K562 (cell line): Measurements from ENCODE around the gene SLFNL1. TPM values are rescaled to one million over a fixed set of nuclear protein-coding genes. Genes with fewer than 3 reads are reported as not detected.
A peak's percentile ranks its signal among the peaks of the same experiment; 100 is the strongest.

Source experiments
- BRD4 ChIP-seq: fragments of 200-600 bp; sonication (generic); IDR thresholded peaks from 2 replicates; pipeline ENCODE4 v1.6.1; 2017; ENCODE audit warnings: inconsistent platforms
- CBX2 ChIP-seq: fragments of 200-600 bp; sonication (generic); IDR thresholded peaks from one replicate; pipeline ENCODE4 v1.6.1; 2012; ENCODE audit warnings: mild to moderate bottlenecking, low read length, inconsistent platforms; ENCODE audit not compliant: insufficient read depth, poor library complexity, severe bottlenecking
- CHAMP1 ChIP-seq: fragments of 450-650 bp; IDR thresholded peaks from 2 replicates; pipeline ENCODE4 v1.6.1; 2016; ENCODE audit warnings: mild to moderate bottlenecking
- CHD1 ChIP-seq: fragments of 200-600 bp; sonication (generic); IDR thresholded peaks from one replicate; pipeline ENCODE4 v1.6.1; 2012; ENCODE audit warnings: mild to moderate bottlenecking, moderate library complexity, low read length, inconsistent platforms
- E2F8 ChIP-seq: fragments of 450-650 bp; IDR thresholded peaks from 2 replicates; pipeline ENCODE4 v1.7.1; 2018; ENCODE audit warnings: mild to moderate bottlenecking, low read depth; ENCODE audit not compliant: partially characterized antibody
- FIP1L1 ChIP-seq: fragments of 200-400 bp; formaldehyde crosslinking; IDR thresholded peaks from 2 replicates; pipeline ENCODE4 v1.6.1; 2018; ENCODE audit warnings: mild to moderate bottlenecking, low read depth, low read length; ENCODE audit not compliant: poor library complexity, severe bottlenecking
- HEY1 ChIP-seq: fragments of 250-450 bp; sonication (Bioruptor Pico); IDR thresholded peaks from 2 replicates; pipeline ENCODE4 v1.5.0; 2020; ENCODE audit warnings: mild to moderate bottlenecking, moderate library complexity, borderline replicate concordance
- HNRNPH1 ChIP-seq: fragments of 200-400 bp; formaldehyde crosslinking; optimal IDR thresholded peaks from 2 replicates; pipeline ENCODE3; 2017; ENCODE audit warnings: low read depth, mild to moderate bottlenecking, low read length, moderate library complexity
- KLF1 ChIP-seq: fragments of 450-650 bp; IDR thresholded peaks from 2 replicates; pipeline ENCODE4 v1.6.1; 2016; ENCODE audit warnings: missing genetic modification characterization, missing compliant biosample characterization
- NR2C1 ChIP-seq, 2 experiments: fragments of 450-650 bp; IDR thresholded peaks; 2 replicates each; pipeline ENCODE4 v1.6.1; 2017; ENCODE audit warnings: mild to moderate bottlenecking in 2 of 2, antibody characterized with exemption in 1 of 2, inconsistent platforms in 1 of 2, missing compliant biosample characterization in 1 of 2, missing genetic modification characterization in 1 of 2
- PPARD ChIP-seq: fragments of 250-450 bp; sonication (Bioruptor Pico); IDR thresholded peaks from 2 replicates; pipeline ENCODE4 v1.8.0; 2022; ENCODE audit warnings: inconsistent platforms, mild to moderate bottlenecking, moderate library complexity
- RFX1 ChIP-seq: fragments of 450-650 bp; IDR thresholded peaks from 2 replicates; pipeline ENCODE4 v1.6.1; 2016; ENCODE audit warnings: mild to moderate bottlenecking, moderate library complexity
- SMAD2 ChIP-seq: fragments of 150-350 bp; IDR thresholded peaks from 2 replicates; pipeline ENCODE4 v1.6.1; 2014; ENCODE audit warnings: low read depth, mild to moderate bottlenecking, low read length
- SMARCB1 ChIP-seq: IDR thresholded peaks from 2 replicates; pipeline ENCODE4 v1.6.1; 2011; ENCODE audit warnings: improper control_type of control experiment, low read depth; ENCODE audit not compliant: insufficient read length
- TAF9B ChIP-seq: fragments of 450-650 bp; IDR thresholded peaks from 2 replicates; pipeline ENCODE4 v1.6.1; 2018; ENCODE audit warnings: mild to moderate bottlenecking; ENCODE audit not compliant: partially characterized antibody
- ZBTB17 ChIP-seq: fragments of 450-650 bp; formaldehyde crosslinking; IDR thresholded peaks from 2 replicates; pipeline ENCODE4 v1.4.0; 2020; ENCODE audit warnings: mild to moderate bottlenecking
- ZBTB26 ChIP-seq: fragments of 450-650 bp; formaldehyde crosslinking; IDR thresholded peaks from 2 replicates; pipeline ENCODE4 v1.4.0; 2022; ENCODE audit warnings: missing genetic modification characterization
- ZBTB33 ChIP-seq: sonication (generic); formaldehyde crosslinking; IDR thresholded peaks from 2 replicates; pipeline ENCODE4 v1.8.1; 2023; ENCODE audit warnings: mild to moderate bottlenecking, missing genetic modification reagents
- ZC3H11A ChIP-seq: IDR thresholded peaks from 2 replicates; pipeline ENCODE4 v1.6.1; 2012; ENCODE audit warnings: low read depth, low read length, improper control_type of control experiment
- ZNF24 ChIP-seq: fragments of 450-650 bp; IDR thresholded peaks from 2 replicates; pipeline ENCODE4 v1.6.1; 2016
- ZNF507 ChIP-seq: conservative IDR thresholded peaks from 2 replicates; pipeline ENCODE4 v1.6.1; 2017; ENCODE audit warnings: missing genetic modification characterization, missing compliant biosample characterization
- polyA plus RNA-seq, 8 experiments: library from polyadenylated mRNA; depleted of rRNA in 4 of 8; stranded (reverse) in 5 of 8; unstranded in 3 of 8; fragments of >200 nt; fragmentation: Nextera tagmentation in 2 of 8; fragmentation: Illumina TruSeq in 1 of 8; extraction: Ambion mirVana in 2 of 8; extraction: Trizol in 1 of 8; gene quantifications; 2 replicates each; pipeline versions ENCODE4 v1.2.1 to v1.2.3, GENCODE V29; 2011 to 2014; ENCODE audit warnings: inconsistent platforms in 1 of 8, missing spikeins in 1 of 8
- total RNA-seq, 7 experiments: library from RNA; depleted of rRNA in 6 of 7; stranded (reverse); fragments of >200 nt in 6 of 7; fragmentation: Illumina TruSeq in 2 of 7; extraction: Trizol in 2 of 7; gene quantifications; 2 replicates each; pipeline versions ENCODE4 v1.2.1 to v1.2.3, GENCODE V29; 2011 to 2021; ENCODE audit warnings: low replicate concordance in 1 of 7

Gene SLFNL1
- total and polyA plus RNA-seq, 9 of the 15 experiments (the other 6 are each of a cell fraction or from before 2014, with no cell fraction given) = 0.05 to 0.14 (median 0.06) TPM; not detected in 5

GRCh38 chr1:41003640-41004220 is 17.8 kb downstream of the SLFNL1 start (continued):
- TF ChIP-seq FIP1L1 = no peak
- no peak for TF ChIP-seq RFX1
- TF ChIP-seq TAF9B = peak; percentile 100
- peak; percentile 83 for TF ChIP-seq E2F8
- TF ChIP-seq KLF1 (tag) = no peak
- TF ChIP-seq CBX2 = no peak
- TF ChIP-seq CHD1 = no peak
- peak; percentile 37 for TF ChIP-seq SMARCB1
- TF ChIP-seq HEY1 = peak; percentile 43; the same call in 1 of the 2 replicates
- TF ChIP-seq HNRNPH1 = no peak
- no peak for TF ChIP-seq ZBTB26 (CRISPR knock-in tag)
- TF ChIP-seq BRD4 = no peak
- TF ChIP-seq CHAMP1 = peak; percentile 87; the same call in 1 of the 2 replicates
- TF ChIP-seq ZBTB33 (CRISPR knock-in tag) = peak; percentile 72; the same call in 1 of the 2 replicates
- no peak; the same call in 1 of the 2 replicates for TF ChIP-seq ZBTB17 (CRISPR knock-in tag)
- peak; percentile 90 for TF ChIP-seq ZNF24
- TF ChIP-seq ZC3H11A = no peak
- no peak for TF ChIP-seq SMAD2
- no peak for TF ChIP-seq PPARD
- peak; percentile 26; the same call in 1 of the 2 replicates for TF ChIP-seq NR2C1 (IDR thresholded peaks at IDR 0.05)
- TF ChIP-seq NR2C1 (tag; IDR thresholded peaks at IDR 0.05) = no peak
- TF ChIP-seq ZNF507 (tag) = no peak
